GM18502 (cell line): Measurements from ENCODE around the gene CELF2.

Experiments
- ATAC-seq: cut with Tn5 transposase; IDR thresholded peaks from one replicate; pipeline ENCODE4 v1.9.1; 2021; ENCODE audit warnings: mild to moderate bottlenecking; ENCODE audit not compliant: unreplicated experiment, poor library complexity

Gene CELF2

DNA sequence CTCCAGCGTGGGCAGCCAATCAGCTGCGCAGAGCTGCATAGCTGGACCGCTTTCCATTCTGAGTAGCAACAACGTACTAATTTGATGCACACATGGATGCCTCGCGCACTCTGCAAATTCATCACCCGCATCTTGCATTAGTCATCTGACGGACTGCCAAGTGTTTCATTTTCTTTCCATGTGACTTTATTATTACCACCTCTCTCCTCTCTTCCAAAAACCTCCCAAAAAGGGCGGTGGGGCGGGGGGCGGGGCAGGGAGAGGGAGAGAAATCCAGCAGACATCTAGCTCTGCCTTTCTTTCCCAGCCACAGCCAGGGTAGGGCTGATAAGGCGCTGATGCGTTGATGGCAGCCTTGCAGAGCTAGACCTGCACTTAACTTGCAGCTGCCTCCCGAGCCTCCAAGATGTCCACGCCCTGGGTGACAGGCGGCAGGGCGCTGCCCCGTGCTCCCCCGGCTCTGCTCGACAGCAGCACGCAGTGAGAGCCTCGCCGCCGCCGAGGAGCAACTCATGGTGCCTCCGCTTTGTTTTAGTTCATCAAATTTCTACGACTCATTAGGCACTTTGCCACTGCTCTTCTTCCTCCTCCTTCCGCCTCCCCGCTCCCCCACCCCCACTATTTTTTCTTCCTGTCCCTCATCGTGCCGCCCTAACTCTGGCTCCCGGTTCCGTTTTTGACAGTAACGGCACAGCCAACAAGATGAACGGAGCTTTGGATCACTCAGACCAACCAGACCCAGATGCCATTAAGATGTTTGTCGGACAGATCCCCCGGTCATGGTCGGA lies 147.3 kb downstream of the CELF2 start:
- peak; percentile 28 for ATAC-seq

DNA sequence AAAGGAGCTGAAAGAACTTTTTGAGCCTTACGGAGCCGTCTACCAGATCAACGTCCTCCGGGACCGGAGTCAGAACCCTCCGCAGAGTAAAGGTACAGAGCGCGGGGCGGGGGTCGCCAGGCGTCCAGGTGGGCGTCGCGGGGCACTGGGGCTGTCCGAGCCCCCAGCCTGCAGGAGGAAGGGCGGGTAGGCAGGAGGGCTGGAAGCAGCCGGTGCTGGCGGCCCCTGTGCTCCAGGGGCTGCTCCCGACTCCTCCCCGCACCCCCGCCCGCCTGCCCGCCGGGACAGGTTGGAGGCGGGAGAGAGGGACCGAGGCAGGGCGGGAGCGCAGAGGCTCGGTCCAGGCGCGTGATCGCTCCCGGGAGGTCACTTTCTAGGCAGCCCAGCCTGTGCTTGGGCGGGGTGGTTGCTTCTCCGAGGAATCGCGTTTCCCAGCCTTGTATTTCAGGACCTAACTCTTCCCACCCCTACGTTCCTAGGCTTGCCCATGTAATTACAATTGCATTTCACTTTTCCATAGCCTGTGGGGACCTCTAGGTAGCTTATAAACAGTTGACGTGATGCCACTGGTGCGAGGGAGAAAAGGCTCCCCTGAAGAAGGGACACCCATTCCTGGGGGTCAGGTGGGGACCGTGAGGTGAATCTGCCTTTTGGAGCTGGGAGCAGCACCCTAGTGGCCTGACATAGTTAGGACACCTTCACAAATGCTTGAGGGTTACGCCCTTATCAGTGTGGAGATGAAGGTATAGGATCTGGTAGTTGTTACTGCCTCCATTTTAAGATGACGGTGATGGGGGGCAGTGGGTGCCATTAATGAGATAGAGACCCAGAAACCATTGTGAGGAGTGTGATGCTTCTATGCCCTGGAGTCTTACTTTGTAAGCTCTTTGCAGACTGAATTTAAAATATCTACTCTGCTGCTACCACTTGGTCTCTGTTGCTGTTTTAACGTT lies 148.2 kb downstream of the CELF2 start:
- ATAC-seq, result peak; percentile 61

DNA sequence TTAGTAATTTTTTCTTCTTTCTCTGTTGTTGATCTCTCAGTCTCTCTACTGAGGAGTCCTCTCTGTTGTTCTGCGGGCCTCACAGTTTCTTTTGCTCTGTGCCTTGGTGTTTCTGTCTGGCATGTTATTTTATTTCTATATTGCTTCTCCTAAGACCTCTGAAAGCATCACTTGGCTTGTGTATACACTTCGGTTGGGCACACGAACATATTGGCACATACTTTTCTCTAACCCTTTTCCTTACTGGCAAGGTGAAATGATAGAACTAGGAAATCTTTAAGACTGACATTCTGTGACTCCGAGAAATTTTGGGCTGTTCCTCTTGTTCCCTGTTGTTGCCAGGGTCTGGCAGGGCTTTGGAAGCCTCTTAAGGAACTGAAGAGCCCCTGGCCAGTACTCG lies 148.9 kb downstream of the CELF2 start:
- no peak for ATAC-seq

DNA sequence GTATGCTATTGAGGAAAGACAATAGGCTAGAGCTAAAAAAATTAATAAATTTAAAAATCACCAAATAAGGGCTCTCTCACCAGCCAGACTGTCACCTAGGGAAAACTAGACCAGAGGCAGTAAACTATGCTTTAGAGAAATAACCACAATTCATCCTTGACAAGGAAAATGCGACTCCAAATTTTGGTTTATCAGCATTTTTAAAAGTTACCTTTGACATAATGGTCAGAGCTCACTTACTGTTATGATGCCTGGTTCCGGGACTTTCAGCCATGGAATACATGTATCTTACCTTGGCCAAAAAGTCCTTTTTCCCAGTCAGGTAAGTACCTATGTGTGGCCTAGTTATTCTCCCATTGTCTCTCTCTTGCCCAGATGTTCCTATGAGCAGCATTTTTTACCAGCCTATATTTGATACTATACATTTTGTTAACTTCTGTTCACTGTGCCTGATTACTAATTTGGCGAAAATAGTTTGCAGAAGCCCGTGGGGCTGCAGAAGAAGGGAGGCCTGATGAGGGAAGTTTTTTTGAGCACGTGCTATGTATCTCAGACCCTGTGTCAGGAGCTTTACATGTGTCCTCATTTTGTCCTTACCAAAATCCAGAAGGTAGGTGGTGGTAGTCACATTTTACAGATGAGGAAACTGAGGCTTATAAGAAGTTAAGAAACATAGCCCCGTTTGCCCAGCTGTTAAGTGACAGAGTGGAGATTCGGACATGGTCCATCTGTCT lies 149.7 kb downstream of the CELF2 start:
- no peak for ATAC-seq

DNA sequence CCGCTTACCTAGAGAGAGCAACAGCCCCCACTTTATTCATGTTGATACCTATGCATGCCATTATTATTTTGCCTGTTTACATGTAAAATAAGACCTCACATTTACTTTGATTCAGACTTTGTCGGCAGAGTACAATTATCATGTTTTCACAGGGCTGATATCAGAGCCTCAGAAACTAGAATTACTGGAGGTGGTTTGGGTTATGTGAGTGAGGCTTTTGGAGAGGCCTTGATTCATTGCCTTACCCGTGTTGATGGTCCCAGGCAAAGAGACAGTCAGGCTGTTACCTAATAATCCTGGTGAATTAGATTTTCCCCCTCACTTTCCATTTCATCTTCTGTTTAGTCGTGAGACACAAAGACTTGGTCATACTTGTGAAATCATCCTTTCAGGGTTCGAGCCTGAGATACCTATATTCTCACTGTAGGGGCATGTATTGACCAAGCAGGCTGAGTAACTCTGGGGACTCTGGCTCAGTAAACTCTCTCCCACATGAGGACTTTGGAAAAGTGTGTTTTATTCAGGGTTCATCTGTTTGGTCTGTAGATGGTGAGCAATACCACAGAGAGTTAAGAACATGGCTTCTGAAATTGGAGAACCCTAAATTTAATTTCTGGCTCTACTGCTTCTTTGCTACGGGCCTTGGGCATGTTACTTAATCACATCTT lies 150.9 kb downstream of the CELF2 start:
- no peak for ATAC-seq

DNA sequence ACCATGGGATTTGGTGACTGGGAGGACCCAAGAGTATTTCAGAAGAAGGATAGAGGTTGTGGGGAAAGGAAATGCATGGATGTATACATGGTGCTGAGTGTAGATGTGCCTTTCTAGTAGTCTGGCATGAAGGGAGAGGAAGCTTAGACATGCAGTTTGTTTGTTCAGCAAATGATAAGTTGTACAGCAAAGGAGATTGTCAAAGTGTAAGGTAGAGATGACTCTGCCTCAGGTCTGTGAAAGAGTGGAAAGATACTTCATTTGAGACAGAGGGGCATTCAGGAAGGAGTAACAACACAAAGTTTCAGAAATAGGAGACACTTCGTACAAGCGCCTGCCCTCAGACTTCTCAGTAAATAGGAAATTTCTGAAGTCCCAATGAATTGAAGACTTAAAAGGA lies 152.3 kb downstream of the CELF2 start:
- ATAC-seq, result no peak

DNA sequence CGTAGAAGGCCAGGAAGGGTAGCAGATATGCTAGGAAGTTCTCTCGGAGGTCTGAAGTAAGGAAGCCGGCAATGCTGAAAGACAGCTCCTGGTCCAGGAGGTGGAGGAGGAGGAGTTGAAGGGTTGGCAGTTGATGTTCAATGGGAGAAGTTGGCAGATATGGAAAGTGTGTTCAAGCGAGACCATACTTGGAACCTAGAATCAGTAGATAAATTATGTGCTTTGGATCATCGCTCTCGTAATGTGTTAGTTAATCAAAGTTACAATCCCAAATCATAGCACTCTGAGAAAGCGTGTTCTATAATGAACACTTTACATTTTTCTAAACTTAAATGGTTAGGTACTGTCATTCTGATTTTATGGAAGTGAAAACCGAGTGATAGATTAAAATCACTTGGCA lies 152.9 kb downstream of the CELF2 start:
- ATAC-seq, result no peak

DNA sequence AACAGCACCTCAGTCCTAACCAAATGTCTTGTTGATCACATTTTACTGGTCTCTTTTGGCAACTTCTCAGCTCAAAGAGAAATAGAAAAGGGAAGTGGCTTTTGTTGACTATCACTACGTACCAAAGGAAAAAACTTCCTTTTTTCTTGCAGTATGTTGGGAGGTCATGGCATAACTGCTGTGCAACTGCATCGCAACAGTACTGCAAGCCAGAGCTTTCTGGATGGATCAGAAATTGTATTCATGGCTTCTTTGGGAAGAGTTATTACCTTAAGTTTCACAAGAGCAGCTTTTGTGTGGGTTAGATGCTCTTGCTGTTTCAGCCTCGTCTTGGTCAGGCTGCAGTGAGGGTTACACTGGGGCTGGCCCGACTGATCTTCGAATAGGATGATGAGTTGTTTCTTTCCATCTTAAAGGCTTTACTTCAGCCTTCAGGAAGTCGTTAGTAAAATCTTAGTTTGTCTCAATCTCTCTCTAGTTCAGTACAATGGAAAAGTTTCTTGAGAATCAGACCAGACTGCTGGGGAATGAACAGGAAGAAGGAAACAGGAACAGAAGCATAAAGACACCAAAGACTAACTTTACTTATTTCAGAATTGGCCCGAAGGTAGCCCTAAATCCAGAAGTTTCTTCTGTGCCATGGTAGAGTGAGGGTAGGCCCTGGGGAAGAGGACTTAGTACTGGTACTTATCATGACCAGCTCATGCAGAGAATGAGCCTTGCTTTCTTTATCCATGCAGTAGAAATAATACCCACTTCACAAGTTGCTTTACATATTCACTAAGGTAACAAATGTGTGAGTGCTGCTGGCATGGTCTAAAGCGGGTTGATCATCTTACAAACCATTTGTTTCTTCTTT lies 153.6 kb downstream of the CELF2 start:
- peak; percentile 43 for ATAC-seq

DNA sequence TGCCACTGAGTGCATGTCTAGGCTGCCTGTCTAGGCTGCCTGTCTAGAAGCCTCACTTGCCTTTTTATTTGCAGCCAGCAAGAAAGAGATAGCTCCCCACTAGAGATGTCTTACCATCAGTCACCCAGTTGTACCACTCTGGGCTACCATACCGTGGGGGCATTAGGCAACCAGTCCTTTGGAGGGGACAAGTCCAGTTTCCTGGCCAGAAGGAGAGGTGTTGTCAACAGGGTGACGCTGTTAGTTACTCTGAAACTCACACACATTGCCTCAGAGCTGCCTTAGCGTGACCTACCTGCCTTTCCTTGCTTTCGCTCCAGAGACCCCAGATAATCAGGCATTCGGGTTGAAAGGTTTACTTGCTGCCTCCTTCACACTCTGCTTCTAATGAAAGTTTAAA lies 155.4 kb downstream of the CELF2 start:
- peak; percentile 20 for ATAC-seq

DNA sequence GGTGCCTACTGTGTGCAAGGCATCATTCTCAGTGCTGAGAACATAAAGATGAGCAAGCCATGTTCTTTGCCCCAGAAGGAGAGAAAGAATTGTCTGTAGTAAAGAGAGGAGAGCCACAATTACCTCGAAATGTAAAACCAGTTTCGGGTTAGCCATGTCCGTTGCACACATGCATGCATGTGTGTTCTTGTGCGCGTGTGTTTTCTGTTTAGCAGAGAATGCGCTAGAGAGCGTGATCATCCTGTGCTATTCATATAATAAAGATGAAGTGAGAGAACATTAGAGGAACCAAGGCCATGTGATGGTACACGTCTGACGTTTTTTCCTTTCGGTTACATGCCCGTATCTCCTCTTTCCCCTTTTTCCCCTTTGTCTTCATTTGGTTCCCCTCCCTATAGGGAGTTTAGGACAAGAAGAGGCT lies 158.2 kb downstream of the CELF2 start:
- peak; percentile 37 for ATAC-seq

DNA sequence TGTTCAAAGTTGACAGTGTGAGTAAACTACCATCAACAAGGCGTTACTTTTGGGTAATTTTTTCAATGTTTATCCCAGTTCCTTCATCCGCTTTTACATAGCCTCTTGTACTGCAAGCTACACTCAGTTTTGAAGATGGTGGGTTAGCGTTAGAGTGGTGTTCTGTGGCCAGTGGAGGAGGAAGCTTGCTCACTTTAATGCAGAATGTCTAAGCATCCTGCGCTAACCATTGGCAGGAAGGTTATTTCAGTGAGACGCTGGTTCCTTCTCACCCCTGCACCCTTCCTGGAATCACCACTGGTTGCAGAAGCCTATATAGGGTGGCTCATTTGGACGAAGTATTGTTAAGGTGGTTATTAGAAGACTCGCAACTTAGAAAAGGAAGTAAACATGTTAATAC lies 159.1 kb downstream of the CELF2 start:
- no peak for ATAC-seq

DNA sequence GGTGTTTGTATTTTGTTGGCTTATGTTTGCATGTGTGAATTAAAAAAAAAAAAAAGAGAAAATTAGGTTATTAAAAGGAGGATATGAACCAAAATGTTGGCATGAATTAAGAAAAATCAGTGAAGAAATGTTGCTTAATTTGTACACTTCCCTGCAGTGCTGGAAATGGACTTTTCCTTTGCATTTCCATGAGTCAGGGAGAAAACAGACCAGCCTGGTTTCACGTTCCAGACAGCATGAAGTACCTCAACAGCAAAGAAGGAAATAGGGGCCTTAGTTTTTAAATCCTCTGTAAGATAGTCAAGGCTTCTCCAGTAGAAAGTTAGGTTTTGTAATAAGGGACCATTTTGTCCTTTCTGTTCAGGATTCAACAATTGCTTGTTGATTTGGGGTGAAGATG lies 159.7 kb downstream of the CELF2 start:
- ATAC-seq, result no peak

DNA sequence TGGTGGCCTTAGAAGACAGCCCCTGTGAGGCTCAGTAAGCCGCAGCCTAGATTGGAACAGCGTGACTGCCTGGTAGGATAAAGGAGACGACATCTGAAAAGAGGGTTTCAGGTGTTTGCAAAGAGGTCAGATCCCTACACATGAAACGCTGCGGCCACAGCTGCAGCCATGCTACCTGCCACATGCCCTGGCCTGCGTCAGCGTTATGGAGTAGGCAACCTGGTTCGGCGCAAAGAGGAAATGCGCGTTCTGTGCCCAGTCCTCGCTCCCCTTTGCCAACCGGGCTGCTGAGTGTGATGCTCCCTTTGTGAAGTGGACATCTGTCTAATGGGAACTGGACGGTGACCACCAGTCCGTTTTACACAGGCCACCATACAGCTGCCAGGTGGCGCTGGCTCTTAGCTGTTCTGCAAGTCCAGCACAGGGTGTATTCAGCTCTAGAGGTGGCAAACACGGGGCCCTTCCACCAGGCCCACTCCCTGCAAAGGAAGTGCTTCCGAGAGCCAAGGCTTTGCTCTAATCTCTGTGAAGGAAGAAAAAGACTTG lies 160.3 kb downstream of the CELF2 start:
- ATAC-seq, result no peak

DNA sequence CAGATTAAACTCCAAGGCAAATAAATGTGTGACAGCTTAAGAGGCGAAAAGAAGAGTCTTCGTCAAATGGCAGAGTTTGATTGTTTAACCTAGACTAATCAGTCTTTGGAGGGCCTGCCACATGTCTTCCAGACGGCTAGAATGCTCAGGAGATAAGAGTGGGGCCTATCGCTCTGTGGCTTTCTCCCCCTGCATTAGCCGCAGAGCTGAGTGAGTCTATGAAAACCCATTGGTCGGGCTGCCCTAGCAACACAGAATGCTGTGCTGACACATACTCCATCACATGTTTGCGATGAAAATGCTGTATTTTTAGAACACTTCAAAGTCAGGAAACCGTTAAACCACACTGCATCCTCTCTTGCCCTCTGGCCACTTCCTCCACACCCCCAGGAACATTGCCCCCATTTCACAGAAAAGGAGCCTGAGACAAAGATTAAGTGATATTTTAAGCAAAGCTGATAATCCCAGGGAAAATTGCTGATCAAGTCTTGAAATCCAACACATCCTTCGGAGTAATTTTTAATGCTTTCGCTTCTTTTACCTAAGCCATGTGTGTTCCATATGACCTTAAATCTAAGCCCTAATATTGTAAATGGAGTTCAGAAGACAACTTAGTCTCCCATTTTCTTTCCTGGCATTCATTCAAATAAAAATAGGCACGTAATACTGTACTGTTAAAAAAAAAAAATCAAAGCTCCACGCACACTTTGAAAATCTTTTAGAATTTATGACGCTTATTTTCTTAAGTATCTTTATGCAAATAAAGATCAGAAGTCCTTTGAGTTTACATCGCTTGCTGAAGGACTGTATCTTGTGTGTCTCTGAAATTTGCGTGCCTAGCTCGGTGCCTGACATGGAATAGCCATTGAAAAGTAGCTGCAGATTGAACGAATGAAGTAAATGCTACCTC lies 161.2 kb downstream of the CELF2 start:
- peak; percentile 88 for ATAC-seq

DNA sequence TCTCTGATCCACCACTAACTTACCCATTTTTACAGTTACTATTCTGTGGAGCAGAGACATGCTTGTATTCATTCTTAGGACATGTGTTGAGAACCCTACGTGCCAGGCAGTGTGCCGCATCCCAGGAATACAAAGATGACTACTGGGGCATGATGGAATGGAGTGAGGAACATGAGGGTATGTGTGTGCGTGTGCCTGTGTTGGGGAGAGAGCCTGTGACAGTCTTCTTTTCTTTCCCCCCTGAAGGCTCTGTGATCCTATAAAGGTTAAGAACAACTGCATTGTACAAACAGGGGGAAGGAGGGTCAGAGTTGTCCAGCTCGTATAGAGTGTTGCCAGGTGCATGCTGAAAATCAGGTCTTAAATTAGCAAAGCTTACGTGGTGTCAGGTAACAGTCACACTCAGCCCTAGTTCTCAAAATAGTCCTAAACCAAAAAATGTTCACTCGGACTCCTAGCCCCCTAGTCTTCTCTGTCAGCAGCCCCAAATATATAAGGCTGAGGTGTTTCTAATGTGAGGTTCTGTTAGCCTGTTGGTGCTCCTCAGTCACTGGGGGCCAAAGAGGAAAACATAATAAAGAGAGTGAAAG lies 161.9 kb downstream of the CELF2 start:
- ATAC-seq, result no peak

DNA sequence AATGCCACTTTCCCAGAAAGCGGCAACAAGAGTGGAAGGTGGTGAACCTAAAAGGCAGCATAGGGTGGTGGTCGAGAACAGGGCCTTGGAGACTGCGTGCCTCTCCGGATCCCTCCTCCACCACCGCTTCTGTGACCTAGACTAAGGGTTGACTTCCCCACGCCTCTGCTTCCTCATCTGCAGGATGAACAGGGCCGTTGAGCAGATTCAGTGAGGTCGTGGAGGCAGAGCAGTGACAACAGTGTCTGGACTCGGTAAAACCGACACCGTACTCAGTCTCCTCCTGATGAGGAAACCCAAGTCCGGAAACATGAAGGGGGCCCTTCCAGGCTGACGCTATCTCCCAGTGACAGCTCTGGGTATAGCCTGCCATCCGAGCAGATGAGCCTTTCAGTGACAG lies 162.6 kb downstream of the CELF2 start:
- peak; percentile 31 for ATAC-seq

DNA sequence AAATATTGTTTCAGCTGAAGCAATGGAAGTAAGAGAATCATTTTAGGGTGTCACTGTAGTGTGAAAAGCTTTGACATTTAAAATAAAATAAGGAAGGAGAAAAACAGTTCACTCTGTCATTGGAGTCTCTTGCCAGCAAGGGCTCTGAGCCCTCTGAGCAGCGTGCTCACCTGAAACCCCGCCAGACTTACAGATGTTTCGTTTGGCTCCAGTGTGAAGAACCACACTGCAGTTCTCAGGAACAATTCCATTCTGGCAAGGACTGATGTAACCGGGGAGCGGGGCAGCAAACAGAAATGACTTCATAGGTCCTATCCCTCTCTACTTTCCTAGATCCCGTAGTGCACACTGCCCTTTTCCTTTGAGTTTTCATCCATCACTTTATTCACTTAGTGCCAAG lies 164.3 kb downstream of the CELF2 start:
- no peak for ATAC-seq

DNA sequence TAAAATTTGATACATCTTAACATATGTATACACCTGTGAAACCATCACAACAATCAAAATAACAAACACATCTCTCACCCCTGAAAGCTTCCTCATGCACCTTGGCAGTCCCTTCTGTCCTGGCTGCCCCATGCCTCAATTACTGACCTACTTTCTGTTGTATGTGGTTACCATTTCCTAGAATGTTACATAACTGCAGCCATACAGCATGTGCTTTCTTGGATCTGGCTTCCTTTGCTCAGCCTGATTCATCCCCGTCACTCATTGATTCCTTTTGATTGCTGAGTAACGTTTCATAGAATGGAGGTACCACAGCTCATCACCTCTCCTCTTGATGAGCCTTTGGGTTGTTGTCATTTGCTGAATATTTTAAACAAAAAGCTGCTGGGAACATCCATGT lies 165.3 kb downstream of the CELF2 start:
- no peak for ATAC-seq
